ENCODE results near the gene HMX1.

Gene HMX1

DNA sequence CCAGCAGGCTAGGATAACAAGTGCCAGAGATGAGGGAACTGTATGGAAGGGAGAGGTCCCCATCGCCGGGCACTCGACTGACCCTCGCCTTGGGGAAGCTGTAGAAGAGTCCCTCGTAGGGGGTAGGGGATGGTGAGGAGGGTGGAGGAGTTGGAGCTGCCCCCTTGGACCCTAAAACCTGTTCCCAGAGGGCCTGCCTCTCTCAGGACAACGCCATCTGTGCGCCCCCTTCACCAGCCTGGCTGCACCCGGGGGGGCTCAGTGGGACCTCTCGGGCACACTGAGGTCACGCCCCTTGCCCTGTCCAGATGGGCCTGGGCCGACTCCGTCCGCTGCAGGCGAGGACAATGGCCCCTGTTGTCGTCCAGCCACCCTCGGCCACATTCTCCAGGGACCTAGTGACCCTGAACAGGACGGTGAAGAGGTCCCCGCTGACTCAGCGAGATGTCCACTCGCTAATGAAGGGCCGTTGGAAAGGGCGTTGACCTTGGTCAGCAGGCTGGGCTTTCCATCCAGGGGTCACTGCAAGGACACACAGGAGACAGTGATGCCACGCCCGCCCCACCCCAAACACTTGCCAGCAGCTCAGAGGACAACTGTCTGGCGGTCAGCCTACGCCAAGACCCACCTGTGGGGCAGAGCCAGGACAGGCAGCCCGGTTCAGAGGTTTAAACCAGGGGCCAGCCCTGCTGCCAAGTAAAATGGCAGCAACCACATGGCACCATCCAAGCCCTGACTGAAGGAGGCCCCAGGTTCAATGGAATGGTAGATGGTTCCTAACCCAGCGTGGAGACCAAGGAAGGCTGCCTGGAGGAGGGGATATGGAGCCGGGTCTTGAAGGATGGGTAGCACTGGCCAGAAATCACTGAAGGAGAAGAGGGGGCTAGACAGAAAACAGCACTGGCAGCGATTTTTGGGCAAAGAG is 51.2 kb downstream of the HMX1 start:
- DNase-seq (ENCODE audit: low spot score), result no peak

DNA sequence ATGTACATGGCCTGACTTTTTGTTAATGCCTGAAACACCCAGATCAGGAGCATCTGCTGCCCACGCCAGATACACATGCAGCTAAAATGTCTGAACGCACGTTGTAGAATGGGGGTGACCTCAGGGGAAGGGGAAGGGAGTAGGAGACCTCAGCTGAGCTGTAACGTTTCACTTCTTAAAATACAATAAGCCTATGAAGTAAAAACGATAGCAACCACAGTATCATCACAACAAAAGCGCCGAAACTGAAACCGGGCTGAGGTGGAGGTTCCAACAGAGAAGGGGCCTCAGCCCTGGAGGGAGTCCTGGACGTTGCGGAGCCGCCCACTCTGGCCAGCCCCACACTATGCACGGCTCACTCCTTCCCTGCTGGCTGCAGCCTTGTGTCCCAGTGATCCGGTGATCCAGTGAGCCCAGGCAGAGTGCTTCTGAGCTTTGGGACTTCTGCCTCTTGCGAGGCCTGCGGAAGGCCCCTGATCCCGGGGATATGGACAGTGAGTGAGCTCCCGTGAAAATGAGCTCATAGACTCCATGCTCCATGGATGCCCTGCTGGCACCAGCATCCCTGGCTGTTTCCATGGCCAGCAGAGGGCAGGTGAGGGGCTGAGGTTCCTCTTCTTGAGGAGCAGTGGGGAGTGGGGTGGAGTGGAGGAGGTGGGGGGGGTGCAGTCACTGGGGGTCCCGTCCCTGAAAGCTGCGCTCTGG is 52.0 kb downstream of the HMX1 start:
- no peak for DNase-seq (ENCODE audit: low spot score)

DNA sequence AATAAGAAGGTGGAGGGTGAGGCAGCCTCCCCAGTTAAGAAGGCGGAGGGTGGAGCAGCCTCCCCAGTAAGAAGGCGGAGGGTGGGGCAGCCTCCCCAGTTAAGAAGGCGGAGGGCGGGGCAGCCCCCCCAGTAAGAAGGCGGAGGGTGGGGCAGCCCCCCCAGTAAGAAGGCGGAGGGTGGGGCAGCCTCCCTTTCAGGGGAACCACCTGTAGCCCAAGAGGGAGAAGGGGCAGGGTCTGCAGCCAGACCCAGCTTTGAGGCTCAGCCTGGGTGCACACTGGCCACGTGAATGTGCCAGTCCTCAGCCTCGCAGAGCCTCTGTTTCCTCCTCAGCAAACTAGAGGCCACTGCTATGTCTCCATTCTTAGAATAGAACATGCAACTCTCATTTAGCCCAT is 52.6 kb downstream of the HMX1 start:
- no peak for DNase-seq (ENCODE audit: low spot score)

DNA sequence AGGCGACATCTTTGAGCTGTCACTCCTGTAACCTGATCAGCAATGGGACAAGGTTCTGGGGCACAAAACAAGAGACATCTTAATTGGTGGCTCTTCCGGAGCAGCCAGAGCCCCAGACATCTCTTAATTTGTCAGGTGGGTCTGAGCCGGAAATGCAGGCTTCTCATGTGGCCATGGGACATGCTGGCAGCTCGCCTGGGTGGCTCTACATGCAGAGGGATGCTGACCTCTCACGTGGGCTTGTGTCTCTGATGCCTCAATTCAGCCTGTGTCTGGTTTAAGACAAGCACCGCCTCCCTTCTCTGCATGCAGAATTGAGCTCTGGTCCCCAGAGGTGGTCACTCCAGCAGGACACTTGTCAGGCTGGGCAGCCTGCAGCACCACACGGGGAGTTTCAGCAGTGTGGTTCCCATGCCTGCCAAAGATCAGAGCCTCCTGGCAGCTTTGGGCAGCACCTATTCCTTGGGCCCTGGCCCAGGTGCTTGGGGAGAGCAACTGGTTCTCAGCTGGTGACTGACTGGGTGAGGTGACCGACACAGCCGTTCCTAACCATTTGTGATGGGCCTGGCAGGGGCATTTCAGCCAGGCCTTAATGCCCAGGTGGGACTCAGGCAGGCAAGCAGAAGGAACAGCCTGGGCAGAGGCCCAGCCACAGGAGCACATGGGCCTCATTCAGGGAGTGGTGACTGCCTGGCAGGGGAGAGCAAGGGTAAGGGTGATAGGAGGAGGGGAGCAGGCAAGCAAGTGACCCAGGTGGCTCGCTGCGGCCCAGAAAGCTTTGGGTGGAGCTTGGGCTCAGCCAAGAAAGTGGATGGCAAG is 53.4 kb downstream of the HMX1 start:
- DNase-seq (ENCODE audit: low spot score), result peak; percentile 51

DNA sequence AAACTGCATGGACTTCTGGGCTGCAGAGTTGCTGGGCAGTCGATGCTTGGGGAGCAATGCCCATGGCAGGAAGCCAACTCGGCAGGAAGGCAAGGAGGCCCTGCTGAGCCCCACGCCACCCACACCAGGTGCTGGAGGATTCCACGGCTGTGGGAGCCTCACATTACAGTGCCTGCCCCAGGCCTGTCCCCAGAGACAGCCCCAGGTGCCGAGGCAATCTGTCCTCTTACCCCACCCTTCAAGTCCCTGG is 53.9 kb downstream of the HMX1 start:
- no peak for DNase-seq (ENCODE audit: low spot score)

DNA sequence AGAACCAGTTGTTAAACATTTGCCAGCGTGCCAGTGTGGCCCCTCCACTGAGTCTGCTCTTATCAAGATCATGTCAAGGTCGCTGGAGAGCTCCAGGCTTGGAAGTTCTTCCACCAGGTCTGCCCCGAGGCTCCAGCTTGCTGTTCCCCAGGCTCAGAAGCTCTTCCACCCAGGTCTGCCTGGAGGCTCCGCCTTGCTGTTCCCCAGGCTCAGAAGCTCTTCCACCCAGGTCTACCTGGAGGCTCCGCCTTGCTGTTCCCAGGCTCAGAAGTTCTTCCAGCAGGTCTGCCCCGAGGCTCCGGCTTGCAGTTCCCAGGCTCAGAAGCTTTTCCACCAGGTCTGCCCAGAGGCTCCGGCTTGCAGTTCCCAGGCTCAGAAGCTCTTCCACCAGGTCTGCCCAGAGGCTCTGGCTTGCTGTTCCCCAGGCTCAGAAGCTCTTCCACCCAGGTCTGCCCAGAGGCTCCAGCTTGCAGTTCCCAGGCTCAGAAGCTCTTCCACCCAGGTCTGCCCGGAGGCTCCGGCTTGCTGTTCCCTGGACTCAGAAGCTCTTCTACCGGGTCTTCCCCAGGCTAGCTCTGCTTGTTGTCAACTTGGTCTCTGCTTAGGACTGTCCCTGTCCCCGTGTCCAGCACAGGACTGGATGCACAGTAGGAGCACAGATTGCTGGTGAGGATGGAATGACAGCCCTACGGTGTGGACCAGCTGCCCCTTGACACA is 54.4 kb downstream of the HMX1 start:
- DNase-seq (ENCODE audit: low spot score), result no peak

Data from SK-N-DZ (cell line).